ENCODE measurements around the gene BCL2L1.
"Not testable (repeated sequence)": the region's sequence is repeated elsewhere in the genome, so short reads cannot be mapped to it uniquely, and the experiment has no call there.

Gene BCL2L1

DNA sequence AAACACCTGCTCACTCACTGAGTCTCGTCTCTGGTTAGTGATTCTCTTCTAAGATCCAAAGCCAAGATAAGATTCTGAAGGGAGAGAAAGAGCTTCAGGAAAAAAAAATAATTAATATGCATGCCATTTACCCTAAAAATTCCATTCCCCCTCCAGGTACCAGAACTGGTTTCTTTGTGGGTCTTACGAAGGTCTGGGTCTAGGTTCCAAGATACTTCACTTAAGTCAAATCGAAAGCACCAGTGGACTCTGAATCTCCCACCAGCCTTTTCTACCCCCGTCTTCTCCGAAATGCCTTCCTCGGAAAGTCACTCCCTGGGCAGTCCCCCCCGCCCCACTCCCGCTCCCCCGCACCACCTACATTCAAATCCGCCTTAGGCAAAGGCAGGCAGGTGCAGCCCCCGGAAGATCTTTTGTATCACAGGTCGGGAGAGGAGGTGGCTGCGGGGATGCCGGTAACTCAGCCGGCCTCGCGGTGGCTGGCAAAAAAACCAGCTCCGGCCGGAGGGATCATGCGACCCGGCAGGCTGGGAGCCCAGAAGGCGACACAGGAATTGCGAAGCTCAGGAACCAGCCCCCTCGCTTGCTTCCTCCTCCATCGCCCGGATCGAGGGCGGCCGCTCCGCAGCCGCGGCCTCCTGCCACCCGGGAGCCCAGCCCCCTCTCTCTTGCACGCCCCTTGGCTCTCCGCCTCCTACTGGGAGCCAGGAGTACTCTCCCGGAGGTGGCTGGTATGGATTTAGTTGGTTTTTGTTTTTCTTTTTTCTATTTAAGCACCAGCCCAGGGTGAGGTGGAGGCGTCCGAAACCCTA is at the start of gene BCL2L1:
BCL2L1 (minus strand) TSS at position 612 of the 812 bp plus-strand sequence. CDS start 650 bp downstream, outside the sequence.
- peak; percentile 61 to 65 for DNase-seq

DNA sequence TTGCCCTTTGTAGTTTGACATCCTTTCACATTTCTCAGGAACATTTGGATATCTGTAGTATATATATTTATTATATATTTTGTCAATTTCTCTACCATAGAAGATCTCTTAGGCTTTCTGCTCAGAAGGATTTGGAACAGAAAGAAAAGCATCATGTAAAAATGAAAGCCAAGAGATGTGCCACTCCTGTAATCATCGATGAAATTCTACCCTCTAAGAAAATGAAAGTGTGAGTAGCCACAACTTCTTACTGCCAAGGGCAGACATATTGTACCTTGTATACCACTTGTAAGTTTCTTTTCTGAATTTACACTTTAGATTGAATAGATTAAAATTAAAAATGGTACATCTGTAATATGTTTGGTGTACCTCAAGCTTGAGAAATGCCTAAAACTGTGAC is 47.6 kb upstream of the BCL2L1 start:
- peak in 1 of 2 donors; percentile 22 for DNase-seq

DNA sequence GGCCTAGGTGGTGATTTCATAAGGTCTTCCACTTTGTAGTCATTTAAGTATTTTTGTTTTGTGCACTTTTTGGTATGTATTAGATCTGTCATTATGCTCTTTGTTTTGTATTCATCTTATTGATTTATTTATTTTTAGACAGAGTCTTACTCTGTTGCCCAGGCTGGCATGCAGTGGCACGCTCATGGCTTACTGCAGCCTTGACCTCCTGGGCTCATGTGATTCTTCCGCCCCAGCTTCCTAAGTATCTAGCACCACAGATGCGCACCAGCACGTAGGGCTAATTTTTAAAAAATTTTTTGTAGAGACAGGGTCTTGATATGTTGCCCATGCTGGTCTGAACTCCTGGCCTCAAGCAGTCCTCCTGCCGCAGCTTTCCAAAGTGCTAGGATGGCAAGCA is 47.0 kb upstream of the BCL2L1 start:
- DNase-seq: no peak

DNA sequence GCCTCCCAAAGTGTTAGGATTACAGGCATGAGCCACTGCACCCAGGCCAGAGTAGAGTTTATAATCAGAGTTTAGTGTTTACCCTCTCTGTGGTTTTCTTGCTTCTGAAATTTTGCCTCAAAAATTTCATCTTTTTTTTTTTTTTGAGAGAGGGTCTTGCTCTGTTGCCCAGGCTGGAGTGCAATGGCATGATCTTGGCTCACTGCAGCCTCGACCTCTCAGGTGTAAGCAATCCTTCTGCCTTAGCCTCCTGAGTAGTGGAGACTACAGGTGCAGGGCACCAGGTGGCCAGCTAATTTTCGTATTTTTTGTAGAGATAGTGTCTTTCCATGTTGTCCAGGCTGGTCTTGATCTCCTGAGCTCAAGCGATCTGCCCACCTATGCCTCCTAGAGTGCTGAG is 45.1 kb upstream of the BCL2L1 start:
- no peak for DNase-seq

DNA sequence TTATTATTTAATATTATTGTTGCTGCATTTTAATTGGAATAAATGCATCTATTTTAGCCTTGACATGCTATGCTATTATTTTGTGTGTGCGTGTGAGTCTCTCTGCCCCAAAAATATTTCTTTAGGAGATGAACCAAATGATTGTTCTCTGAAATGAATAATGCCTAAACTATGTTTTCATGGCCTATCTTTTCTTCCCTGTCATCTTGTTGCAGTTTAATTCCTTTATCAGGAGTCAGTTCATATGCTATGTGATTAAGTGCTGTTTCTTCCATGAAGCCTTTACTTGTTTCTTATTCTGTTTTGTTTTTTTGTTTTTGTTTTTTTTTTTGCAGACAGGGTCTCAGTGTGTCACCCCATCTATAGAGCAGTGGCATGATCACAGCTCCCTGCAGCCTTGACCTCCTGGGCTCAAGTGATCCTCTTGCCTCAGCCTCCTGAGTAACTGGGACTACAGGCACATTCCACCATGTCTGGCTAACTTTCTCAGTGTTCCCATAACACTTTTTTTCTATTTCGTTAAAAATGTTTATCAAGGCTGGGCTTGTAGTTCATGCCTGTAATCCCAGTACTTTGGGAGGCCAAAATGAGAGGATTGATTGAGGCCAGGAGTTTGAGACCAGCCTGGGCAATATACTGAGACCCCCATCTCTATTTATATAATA is 42.1 kb upstream of the BCL2L1 start:
- no peak for DNase-seq

DNA sequence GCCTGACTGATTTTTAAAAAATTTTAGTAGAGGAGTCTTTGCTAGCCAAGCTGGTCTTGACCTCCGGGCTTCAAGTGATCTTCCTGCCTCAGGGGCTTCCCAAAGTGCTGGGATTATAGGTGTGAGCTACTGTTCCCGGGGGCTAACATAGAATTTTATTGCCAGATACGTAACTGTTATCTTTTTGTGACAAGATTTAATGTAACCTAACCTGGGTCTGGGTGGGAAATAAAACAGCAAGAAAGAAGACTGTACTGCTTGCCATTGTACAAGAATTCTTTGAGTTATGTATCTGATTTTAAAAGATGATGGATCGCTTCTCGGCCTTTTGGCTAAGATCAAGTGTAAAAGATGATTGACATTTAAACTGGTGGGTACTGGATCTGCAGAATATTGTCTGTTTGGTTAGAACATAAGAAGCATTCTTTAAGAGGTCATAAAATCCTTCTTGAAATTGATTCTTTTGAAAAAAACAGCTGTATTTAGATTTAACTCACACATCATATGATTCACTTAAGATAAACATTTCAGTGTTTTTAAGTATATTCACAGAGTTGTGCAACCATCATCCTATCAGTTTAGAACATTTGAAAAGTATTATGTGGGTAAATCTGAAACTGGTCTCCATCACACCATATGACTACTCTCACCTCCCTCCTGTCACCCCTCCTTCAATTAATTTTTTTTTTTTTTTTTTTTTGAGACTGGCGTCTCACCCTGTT is 38.0 kb upstream of the BCL2L1 start:
- no peak for DNase-seq

DNA sequence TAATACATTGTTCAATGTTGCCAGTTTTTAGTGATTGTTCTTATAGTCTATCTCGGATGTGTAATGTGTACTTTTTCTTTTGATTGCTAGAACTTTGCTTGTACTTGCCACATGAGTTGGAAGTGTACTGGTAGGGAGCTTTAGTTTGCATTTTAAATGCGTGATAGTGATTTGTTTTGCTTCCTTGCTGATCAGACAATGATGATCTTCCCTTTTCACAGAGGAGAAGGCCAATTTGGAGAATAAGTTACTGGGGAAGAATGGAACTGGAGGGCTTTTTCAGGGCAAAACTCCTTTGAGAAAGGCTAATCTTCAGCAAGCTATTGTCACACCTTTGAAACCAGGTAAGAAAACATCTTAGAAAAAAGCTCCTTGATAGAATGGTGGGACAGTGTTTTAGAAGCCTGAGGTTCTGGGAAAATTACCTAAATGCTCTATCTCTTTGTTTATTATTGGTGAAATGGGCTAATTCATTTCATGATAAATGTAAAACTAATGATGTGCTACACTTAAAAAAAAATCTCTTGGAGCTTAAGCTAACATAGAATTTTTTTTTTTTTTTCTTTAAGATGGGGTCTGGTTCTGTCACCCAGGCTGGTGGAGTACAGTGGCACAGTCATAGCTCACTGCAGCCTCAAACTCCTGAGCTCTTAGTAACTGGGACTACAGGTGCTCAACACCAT is 37.3 kb upstream of the BCL2L1 start:
- no peak for DNase-seq

DNA sequence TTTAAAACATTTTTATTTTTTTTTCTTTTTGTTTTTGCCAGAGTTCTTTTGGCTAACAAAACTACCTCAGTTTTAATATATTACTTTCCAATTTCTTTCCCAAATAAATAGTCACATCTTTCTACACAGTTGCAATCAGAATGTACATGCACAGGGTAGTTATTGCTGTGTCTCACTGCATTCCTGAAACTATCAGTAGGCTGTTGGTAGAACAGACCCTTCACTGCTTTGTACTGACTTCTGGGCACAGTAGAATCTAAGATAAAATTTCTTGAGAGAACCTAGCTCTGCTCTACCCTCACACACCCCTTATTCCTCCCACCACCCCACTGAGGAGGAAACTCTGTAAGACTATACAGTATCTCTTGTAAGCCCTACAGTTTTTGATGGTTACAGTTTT is 36.3 kb upstream of the BCL2L1 start:
- no peak for DNase-seq

DNA sequence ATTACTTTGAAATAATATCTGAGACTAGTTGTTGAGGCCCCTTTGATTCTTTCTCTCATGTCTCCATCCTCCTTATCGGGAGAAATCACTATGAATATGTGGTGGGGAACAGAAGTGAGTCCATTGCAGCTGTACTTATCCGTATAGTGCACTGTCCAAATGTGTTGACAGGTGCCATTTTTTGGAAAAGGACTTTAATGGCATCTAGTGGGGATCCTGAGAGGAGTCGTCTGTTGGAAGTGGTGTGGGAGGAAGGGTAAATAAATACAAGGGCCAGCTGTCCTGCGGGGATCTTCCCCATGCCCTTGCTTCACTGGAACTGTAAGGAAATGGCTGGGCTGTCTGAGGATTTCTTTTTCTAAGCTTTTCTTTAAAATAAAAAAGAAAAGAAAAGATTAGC is 35.9 kb upstream of the BCL2L1 start:
- no peak for DNase-seq

DNA sequence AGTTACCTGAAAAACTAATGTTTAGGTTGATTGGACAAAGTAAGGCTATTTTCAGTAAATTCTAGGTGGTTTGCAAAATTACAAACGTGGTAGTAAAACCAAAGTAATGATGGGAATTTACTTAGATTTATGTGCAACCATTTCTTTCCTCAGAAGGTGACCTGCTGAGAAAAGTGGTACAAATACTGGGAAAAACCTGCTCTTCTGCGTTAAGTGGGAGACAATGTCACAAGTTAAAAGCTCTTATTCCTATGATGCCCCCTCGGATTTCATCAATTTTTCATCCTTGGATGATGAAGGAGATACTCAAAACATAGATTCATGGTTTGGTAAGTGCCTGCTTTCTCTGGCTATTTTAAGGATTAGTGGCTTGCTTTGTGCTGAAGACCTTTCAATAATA is 34.6 kb upstream of the BCL2L1 start:
- no peak for DNase-seq

DNA sequence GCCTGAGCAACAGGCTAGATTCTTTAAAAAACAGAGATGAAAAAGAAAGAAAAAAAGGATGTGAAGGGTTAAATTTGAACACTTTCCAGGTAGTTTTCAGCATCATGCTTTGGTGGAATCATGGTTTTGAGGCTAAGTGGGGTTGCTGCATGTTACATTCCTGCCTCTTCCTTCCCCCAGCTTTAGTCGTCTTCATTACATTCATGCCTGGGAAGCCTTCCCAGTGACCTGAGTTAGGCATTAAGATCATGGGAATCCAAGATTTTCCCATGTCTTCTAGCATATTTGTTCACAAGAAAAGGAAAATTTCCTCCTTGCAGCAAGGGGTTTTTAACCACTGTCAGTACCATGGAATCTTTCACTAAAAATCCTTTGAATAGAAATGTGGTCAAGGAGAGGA is 28.5 kb upstream of the BCL2L1 start:
- DNase-seq: no peak

DNA sequence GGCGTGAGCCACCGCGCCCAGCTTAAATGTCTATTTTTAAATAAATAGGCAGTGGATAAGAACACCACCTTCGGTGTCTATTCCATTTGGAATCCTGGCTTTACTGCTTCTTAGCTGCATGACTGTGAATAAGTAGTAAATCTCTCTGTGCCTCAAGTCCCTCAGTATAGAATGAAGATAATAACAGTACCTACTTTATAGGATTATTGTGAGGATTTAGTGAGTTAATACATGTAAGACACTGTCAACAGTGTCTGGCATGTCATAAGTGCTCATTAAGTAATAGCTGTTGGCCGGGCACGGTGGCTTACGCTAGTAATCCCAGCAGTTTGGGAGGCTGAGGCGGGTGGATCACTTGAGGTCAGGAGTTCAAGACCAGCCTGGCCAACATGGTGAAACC is 26.6 kb upstream of the BCL2L1 start:
- DNase-seq: no peak

DNA sequence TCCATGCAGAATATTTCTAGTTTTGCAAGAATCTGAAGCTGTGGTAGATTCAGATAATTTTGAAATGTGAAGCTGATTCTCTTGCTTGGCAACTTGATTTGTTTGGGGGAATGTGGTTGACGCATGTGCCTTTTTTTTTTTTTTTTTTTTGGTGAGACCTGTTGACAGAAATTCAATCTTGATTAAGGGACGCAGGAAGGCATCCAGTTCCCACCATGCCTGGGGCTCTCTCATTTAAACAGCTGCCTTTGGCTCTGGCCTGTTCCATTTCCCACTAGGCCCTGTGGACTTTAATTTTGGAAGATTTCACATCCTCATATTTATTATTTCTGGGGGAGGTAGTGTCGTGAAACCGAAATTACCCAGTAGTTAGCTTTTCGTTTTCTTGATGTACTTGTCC is 25.0 kb upstream of the BCL2L1 start:
- no peak for DNase-seq

DNA sequence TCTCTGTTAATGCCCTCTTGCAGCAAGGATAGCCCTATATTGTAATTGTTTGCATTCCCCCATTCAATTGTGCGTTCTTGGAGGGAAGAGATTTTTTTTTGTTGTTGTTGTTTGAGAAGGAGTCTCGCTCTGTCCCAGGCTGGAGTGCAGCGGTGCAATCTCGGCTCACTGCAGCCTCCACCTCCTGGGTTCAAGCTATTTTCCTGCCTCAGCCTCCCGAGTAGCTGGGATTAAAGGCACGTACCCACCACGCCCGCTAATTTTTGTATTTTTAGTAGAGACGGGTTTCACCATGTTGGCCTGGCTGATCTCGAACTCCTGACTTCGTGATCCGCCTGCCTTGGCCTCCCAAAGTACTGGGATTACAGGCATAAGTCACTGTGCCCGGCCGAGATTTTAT is 24.4 kb upstream of the BCL2L1 start:
- not testable (repeated sequence) for DNase-seq

DNA sequence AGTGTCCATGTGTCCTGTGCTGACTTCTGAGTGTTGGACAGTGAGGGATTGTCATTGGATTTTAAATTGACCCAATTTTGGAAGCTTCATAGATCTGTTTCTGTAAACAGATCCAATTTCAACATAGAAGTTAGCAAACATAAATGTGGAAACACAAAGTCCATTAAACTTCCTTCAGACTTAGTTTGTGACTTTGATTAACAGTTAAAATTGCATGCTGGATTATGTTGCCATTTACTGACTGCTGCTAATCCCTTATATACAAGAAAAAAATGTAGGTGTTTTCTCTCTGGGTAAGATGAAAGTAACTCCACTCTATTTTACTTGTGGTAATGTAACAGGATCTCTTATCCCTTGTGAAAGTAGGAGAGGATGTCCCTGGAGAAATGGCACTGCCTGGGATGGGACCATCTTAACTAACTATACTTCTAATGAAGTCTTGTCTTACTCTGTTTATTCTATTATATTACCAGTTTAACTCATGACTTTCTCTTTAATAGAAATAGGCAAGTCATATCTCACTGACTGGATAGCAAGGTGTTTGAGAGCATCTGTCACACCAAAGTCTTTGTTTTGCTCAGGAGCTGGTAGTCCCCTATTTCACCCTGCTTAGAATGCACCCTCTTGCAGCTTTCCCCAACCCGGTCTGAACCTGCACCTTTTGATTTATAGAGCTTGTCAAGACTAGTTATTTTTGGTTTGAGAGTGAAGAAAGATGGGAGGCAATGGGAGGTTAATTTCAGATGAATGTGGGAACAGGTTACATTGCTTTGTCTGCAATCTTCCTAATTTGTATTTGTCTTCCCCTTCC is 23.6 kb upstream of the BCL2L1 start:
- no peak for DNase-seq

DNA sequence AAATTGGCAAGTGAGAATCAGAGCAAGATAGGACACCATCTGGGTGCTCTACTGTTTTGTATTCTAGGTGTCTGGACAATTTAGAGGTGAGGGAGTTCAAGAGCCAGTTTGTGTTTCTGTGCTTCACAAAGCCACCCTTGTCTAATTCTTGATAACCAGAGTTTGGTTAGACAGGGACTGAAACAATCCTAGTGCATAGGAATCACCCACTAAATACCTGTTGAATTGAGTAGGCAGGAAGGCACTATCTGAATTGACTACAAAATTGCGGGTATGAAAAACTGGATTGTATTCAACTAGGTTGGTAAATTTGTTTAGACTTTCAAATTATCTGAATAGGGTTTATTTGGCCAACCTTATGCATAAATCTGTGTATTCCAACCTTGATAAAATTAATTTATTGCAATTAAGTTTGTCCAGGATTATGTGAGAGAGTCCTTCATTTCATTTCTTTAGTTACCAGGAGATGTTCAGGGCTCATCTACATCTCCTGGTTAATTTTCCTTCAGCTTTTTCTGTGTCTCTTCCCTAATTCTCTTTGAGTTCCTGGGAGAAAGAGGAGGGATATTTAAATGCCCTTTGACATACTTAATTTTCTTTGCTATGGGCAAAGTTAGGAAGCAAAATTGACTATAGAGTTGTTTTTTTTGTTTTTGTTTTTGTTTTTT is 18.1 kb upstream of the BCL2L1 start:
- no peak for DNase-seq

DNA sequence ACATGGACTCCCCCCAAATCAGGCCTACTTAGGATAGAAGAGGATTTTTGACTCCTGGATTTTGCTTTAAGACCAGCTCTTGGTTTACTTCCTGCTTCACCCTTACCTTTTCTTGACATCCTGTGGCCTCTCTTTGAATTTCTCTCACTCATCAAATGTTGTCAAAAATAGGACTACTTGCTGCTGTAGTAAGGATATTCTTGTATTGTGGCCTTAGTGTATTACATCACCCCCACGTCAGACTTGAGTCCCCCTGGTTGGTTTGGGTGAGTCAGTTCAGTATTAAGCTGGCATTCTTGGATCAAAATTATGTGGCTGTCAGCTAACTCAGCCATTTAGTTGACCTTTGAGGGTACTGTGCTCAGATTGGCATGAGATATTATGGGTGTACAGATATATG is 17.5 kb upstream of the BCL2L1 start:
- DNase-seq: peak in 1 of 2 donors; percentile 35

DNA sequence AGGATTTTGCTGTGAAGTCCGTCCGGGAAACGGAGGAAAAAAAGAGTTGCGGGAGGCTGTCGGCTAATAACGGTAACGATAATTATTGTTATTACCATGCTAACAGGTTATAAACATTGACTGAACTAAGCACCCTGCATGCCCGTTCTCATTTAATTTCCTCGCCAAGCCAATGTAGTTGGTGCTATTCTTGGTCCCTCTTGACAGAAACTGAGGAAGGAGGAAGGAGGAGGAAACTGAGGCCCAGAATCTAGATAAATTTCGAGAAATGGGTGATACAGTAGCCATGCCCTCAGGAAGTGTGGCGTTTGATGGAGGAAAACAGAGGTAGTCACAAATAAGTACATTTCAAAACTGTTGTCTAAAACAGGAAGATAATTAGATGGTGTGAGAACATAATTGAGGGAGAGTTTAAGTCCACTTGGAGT is 16.9 kb upstream of the BCL2L1 start:
- DNase-seq: no peak

DNA sequence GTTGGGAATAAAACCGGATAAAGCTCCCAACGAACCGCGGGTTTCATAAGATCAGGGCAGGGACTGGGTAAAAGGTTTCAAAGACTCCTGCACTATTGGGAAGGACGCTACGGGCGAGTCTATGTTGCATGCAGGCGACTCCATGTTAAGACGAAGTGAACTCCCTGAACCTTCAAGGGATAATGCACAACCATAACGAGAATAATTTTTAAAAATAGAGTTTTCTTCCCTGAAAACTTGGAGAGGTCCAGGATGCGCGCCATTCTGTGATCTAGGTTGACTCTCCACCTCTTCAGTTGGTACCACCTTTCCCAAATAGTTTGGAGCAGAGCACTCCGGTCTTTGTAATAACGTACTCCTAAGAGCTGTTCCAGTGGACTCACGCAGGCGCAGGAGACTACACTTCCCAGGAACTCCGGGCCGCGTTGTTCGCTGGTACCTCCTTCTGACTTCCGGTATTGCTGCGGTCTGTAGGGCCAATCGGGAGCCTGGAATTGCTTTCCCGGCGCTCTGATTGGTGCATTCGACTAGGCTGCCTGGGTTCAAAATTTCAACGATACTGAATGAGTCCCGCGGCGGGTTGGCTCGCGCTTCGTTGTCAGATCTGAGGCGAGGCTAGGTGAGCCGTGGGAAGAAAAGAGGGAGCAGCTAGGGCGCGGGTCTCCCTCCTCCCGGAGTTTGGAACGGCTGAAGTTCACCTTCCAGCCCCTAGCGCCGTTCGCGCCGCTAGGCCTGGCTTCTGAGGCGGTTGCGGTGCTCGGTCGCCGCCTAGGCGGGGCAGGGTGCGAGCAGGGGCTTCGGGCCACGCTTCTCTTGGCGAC is 16.3 kb upstream of the BCL2L1 start, which contains the start of gene TPX2:
TPX2 (plus strand) TSS at position 562 of the 821 bp plus-strand sequence. CDS start 18,187 bp downstream, outside the sequence.
- DNase-seq: peak; percentile 87

DNA sequence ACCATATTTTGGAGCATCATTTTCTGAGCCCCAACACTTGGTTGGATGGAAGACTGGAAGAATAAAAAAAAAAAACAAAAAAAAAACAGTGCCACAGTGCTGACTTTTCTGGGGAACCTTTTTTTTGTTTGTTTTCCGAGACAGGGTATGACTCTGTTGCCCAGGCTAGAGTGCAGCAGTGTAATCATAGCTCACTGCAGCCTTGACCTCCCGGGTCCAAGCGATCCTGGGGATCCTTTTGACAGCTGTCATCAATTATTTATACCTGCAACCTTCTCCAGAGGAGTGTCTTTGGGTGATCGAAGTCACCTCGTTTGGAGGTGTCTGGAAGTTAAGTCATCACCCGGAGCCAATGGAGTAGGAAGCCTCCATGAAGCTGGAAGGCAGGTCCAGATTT is 8.7 kb upstream of the BCL2L1 start:
- DNase-seq: no peak
